NCI-H2029 (cell line): ENCODE results near the gene GPX4.

Experiments
- DNase-seq: peaks from one replicate; lab custom pipeline; 2025; lab: John Stamatoyannopoulos, UW

Gene GPX4

GRCh38 chr19:1150333-1151036, 46.7 kb downstream of the GPX4 start:
- DNase-seq: no peak

GRCh38 chr19:1151037-1151724, 47.4 kb downstream of the GPX4 start:
- DNase-seq: no peak

- DNase-seq: no peak
Measured at GRCh38 chr19:1151917-1152587, 48.3 kb downstream of the GPX4 start.

- DNase-seq: no peak
Measured at GRCh38 chr19:1153891-1154730, 50.3 kb downstream of the GPX4 start.

GRCh38 chr19:1154731-1155351, 51.0 kb downstream of the GPX4 start:
- DNase-seq: no peak

- DNase-seq: no peak
Measured at GRCh38 chr19:1155352-1156304, 51.8 kb downstream of the GPX4 start.
